ENCODE data around the gene C16orf89. TPM values are rescaled to one million over a fixed set of nuclear protein-coding genes. Genes with fewer than 3 reads are reported as not detected.

Gene C16orf89
- total and polyA plus RNA-seq, 10 of the 15 experiments (the other 5 are each of a cell fraction or from before 2014, with no cell fraction given) = not detected

- DNase-seq (ENCODE audit: low read depth, low spot score) (no peak), ATAC-seq (no peak), FAIRE-seq (no peak)
- no peak overlapping the region for H2AFZ ChIP-seq (ENCODE audit: control insufficient read depth, low read depth, low read length)
- H3K79me2 ChIP-seq (ENCODE audit: control insufficient read depth, insufficient read depth, low read length) = no peaks in the 10 kb centered on the region
- H3K27ac ChIP-seq (ENCODE audit: control insufficient read depth, insufficient read depth) = no peak overlapping the region
- no peak overlapping the region for H3K9ac ChIP-seq (ENCODE audit: control insufficient read depth, insufficient read depth, low read length)
- H3K4me1 ChIP-seq (ENCODE audit: control insufficient read depth, insufficient read depth, low read length) = peaks cover 26% of the 10 kb centered on the region
- no peak overlapping the region for H3K4me3 ChIP-seq
- ChIA-PET RAD21 (ENCODE audit: unreplicated experiment) (no interaction called here), POLR2A (no interaction called here), SMC1A (ENCODE audit: uncharacterized antibody, unreplicated experiment) (no interaction called here), CTCF (no interaction called here)
- in situ Hi-C loops (cut with MboI) (no loop called here), intact Hi-C loops (cut with micrococcal nuclease; ENCODE audit: unreplicated experiment) (no loop called here)
- peak overlapping the region; percentile 12; the same call in 1 of the 2 replicates for H3K4me2 ChIP-seq (ENCODE audit: control insufficient read depth, insufficient read depth)
- 79% methylated on average over 7 of the region's 7 CpGs for WGBS (ENCODE audit: insufficient coverage, insufficient replicate concordance, low lambda C conversion rate, missing lambda C conversion rate)
- H3K36me3 ChIP-seq (ENCODE audit: control insufficient read depth in 2 of 2, insufficient read depth in 2 of 2, low read length in 1 of 2) = no peaks in the 10 kb centered on the region
- BruUV-seq (replicated peaks) = no TSS peak
- no peaks in the 10 kb centered on the region for H3K27me3 ChIP-seq (replicated peaks in 1 of 2; ENCODE audit: control insufficient read depth in 2 of 2, insufficient read depth in 2 of 2, low read length in 1 of 2)
- H4K20me1 ChIP-seq (ENCODE audit: control insufficient read depth, insufficient read depth) = no peaks in the 10 kb centered on the region
- H3K9me3 ChIP-seq (replicated peaks; ENCODE audit: control insufficient read depth, insufficient read depth, low read length) = no peaks in the 10 kb centered on the region
- TF ChIP-seq IRF5 (IDR thresholded peaks at IDR 0.05; ENCODE audit: borderline replicate concordance) (no peak), MEF2A (IDR thresholded peaks at IDR 0.05; ENCODE audit: insufficient read depth, low read depth, low read length) (no peak), ZBTB40 (IDR thresholded peaks at IDR 0.05; ENCODE audit: borderline replicate concordance) (no peak), SMAD1 (IDR thresholded peaks at IDR 0.05; ENCODE audit: low read depth, partially characterized antibody) (no peak), SMC3 (IDR thresholded peaks at IDR 0.05; ENCODE audit: borderline replicate concordance, low read length) (no peak), MXI1 (IDR thresholded peaks at IDR 0.05; ENCODE audit: low read depth, low read length) (no peak), CHD1 (IDR thresholded peaks at IDR 0.05; ENCODE audit: low read depth, low read length) (no peak), TAF1 (IDR thresholded peaks at IDR 0.05; ENCODE audit: borderline replicate concordance, low read depth, low read length) (no peak), JUNB (IDR thresholded peaks at IDR 0.05) (no peak), ATF2 (IDR thresholded peaks at IDR 0.05; ENCODE audit: low read length) (no peak), PKNOX1 (IDR thresholded peaks at IDR 0.05) (no peak), MLLT1 (IDR thresholded peaks at IDR 0.05) (no peak), PAX5 (IDR thresholded peaks at IDR 0.05; ENCODE audit: borderline replicate concordance, low read depth, low read length) (no peak), BHLHE40 (IDR thresholded peaks at IDR 0.05; ENCODE audit: borderline replicate concordance in 1 of 2, low read depth in 2 of 2, low read length in 1 of 2) (no peak)
These were observed 25.3 kb downstream of the C16orf89 start for GRCh38 chr16:5040451-5040850.

Measured in GM12878 (cell line).